HG03025 (cell line): Measurements from ENCODE around the gene MTHFR.

Experiments
- ATAC-seq: cut with Tn5 transposase; IDR thresholded peaks from one replicate; pipeline ENCODE4 v1.9.1; 2021; ENCODE audit warnings: mild to moderate bottlenecking, moderate library complexity; ENCODE audit not compliant: unreplicated experiment, low FRiP score

Gene MTHFR

DNA sequence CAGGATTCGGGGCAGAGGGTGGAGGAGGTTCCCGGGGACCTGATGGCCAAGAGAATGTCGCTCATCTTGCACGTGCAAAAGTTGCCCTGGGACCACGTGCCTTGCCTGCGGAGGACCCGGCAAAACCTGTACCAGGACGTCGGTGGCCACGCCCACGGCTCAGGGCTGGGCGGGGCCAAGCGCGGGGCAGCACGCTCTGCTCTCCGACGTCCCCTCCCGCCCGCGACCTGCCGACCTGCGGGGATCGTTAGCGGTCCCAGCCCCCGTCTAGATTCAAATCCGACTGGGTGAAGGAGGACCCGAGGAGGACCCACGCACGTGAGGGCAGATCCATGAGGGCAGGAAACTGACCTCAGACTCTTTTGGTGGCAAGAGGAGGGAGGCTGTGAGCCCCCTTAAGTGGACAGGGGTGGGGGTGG, 43.8 kb downstream of the MTHFR start, which contains the start of gene C1orf167:
C1orf167 (plus strand) TSS at position 206 of the 419 bp plus-strand sequence. CDS start 2,208 bp downstream, outside the sequence.
- ATAC-seq: no peak

DNA sequence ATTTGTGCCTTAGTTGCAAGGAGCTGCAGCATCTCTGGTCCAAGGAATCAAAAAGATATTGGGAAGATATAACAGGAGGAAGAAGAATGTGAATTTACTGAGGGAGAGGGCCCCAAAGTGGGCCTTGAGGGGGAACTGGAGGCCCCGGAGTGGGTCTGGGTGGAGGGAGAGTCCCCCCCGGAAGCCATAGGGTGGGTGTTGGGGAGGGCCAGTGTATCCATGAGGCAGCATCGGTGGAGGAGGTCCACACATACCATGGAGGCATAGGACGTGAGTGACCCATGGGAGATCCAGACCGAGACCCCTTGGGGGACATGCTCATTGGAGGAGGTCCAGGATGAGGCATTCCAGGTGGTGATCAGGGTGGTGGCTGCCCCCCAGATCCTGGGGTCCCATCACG, 44.5 kb downstream of the MTHFR start:
- ATAC-seq: no peak

DNA sequence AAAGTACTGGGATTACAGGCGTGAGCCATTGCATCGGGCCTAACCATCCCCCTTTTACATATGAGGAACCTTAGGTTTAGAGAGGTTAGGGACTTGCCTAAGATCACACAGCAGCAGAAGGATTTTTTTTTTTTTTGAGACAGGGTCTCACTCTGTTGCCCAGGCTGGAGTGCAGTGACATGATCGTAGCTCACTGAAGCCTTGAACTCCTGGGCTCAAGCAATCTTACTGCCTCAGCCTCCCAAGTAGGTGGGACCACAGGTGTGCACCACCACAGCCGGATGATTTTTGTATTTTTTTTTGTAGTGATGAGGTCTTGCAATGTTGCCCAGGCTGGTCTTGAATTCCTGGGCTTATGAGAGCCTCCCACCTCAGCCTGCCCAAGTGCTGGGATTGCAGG, 46.0 kb downstream of the MTHFR start:
- no peak for ATAC-seq

DNA sequence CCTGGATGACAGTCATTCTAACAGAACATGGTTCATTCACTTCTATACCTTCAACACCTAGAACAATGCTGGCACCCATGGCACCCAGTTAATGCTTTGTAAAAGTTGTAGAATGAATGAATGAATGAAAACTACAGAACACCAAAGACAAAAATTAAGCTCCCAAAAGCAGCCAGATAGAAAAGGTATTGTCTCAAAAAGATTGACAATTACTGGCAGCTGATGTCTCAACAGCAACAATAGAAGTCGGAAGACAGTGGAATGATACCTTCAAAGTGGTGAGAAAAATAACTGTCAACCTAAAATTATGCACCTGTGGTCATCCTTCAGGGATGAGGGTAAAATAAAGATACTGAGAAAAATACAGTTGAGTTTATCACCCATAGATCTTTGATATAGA, 48.7 kb downstream of the MTHFR start:
- ATAC-seq: no peak

DNA sequence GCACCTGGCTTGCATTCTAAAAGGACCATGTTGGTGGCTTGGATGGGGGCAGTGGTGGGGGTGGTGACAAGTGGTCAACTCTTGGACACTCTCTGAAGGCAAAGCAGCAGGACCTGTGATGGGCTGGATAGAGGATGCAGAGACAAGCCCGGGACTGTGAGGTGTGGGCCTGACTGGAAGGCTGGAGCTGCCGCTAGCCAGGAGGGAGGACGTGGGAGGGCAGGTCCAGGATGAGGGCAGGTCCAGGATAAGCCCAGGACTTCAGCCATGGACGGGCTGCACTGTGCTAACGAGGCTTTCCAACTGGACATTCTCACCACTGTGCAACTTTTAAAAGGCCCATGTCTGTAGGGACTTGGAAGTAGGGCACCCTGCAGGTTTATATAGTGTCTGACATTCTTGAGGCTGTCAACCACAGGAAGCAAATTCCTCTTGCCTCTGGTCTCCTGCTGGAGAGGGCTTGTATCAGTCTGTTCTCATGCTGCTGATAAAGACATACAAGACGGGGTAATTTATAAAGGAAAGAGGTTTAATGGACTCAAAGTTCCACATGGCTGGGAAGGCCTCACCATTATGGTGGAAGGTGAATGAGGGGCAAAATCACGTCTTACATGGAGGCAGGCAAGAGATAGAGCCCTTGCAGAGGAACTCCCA, 52.1 kb downstream of the MTHFR start:
- ATAC-seq: no peak

DNA sequence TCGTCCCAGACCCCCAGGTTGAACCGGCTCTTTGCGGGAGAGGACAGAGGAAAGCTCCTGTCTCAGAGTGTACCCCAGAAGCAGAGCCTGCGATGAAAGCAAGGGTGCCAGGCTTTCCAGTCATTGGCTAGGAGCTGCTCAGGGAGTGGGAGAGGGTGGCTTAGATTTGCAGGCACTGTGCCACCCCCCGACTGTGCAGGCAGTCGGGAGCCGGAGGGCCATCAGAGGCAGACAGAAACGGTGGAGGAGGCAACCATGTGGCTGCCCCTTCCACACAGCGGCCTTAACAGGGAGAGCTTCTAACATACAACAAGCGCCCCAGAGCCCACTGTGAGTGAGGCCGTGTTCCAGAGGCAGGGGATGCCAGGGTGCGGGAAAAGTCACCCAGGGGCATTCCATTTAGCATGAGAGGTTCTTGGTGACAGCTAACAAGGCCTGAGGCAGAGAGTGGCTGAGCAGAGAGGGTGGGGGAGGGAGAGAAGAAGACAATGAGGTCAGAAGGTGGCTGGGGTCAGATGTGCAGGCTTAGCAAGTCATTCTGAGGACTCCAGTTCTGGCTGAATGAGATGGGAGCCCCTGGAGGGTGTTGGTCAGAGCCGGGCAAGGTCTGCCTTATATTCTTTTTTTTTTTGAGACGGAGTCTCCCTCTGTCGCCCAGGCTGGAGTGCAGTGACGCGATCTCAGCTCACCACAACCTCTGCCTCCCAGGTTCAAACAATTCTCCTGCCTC, 53.2 kb downstream of the MTHFR start:
- no peak for ATAC-seq

DNA sequence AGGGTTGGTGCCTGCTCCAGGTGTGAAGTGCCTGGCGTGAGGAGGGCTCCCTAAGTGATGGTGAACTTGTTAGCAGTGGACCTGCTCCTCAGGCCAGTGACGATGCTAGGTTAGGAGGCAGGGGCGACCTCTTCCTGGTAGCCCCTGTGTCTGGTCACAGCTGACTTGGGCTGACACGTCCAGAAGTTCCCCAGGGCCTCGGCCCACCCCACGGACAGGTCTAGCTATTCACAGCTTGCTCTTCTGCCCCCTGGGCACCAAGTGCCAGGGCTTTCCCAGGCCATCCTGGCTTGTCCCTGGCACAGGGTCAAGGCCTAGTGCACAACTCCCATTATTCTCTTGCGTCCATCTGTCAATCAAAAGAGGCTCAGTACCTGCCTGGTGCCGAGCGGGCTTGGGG, 54.7 kb downstream of the MTHFR start:
- no peak for ATAC-seq

DNA sequence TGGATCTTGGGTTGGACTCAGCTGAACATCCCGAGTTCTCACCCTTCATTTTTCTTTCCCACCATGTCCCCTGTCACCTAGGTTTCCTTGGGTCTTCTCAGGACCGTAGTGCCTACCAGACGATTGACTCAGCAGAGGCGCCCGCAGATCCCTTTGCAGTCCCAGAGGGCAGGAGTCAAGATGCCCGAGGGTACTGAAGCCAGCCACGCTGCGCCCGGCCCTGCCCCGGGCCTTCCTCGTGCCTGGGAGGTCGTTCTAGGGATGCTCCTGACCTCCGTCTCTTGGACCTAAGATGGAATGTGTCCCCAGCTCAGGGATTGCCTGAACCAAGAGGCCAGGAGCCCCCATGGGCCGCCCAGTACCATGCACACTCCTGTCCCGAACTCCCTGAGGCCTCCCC, 55.8 kb downstream of the MTHFR start:
- no peak for ATAC-seq

DNA sequence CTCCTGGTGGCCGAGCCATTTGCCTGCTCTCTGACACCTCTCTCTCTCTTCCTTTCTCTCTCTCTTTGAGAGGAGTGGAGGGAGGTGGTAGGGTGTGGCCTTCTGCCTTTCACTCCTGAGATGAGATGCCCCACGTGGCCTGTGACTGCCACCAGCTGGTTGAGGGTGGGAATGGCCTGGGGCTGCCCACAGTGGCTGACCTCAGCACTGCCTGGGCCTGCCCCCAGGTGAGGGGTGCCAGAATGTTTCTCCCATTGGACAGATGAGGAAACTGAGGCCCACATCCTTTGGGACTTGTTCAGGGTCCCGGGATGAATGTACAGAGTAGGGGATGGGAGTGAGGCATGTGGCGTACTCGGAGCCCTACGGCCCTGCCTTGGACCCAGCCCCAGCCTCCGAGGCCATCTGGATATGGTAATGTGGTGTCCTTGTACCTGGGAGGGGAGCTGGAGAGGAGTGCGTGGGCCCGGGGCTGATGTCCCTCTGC, 56.5 kb downstream of the MTHFR start:
- ATAC-seq: no peak

DNA sequence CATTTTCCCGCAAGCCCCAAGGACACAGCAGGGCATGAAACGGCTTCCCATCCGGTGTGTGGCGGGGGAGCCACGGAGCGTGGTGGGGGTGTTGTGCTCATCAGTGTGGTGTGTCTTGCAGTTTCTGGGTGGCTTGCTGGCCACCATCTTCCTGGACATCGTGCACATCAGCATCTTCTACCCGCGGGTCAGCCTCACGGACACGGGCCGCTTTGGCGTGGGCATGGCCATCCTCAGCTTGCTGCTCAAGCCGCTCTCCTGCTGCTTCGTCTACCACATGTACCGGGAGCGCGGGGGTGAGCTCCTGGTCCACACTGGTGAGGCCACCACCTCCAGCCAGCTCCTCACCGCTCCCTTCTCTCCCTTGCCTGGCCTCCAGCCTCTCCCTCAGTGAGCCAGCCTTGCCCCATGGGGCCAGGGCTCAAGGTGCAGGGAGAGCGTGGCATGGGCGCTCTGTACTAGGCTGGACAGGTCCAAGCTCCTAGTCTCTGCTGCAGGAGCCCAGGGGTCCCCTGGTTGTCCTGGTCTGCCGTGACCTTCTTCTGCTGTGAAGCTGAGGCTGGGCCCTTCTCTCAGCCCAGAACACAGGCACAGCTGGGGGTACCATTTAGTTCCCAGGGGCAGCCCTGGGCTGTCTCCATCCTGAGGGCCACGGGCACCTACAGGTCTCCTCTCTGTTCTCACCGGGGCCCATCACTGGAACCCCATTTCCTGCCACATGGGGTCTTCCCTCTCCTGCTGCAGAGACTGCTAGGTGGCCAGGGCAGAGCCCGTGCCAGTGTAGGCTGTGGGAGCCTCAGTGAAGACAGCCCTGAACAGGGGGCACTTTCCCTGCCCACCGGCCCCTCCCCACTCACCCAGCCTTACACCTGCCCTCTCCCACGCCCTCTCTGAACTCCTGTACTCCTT, 57.2 kb downstream of the MTHFR start:
- no peak for ATAC-seq

DNA sequence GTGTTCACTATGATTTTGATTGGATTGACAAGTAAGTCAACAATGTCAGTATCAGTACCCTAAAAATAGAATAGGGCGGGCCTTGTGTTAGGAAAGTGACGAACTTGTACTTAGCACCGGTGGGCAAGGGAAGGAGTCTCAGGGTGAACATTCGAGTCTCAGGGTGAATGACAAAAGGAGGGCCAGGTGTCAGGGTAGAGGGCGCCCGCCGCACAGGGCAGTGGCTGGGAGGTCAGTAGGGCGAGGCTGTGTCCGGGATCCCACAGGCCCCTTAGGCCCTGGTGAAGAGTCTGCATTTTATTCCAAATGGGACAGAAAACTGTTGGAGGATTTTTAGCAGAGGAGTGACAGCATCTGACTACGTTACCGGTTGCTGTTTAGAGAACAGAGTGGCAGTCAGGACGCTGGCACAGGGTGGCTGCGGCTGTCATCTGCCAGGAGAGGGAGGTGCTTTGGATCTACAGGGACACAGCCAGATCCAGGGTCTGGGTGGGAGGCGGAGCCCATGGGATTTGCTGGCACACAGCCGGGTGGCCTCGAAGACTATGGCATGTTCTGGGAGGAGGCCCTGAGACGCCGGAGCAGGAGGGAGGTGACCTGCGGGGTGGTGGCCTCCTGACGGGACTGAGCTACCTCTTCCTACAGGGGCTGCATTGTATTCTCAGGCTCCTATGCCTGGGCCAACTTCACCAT, 58.8 kb downstream of the MTHFR start:
- no peak for ATAC-seq

DNA sequence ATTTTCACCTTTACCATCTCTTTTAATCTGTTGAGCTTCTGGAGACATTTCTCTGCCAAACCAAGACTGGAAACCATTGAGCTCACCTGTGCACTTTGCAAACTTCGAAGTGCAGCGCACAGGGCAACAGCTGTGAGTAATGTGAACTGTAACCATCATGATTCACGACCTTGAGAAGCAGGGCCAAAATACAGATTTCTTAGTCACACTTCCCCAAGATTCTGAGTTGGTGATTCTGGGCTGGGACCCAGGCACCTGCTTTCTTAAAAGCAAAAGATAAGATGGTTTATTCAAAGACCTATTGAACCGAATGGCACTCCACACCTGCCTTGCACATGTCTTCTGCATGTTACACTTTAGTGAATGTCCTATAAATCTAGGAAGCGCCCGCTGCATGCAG, 59.7 kb downstream of the MTHFR start:
- no peak for ATAC-seq

DNA sequence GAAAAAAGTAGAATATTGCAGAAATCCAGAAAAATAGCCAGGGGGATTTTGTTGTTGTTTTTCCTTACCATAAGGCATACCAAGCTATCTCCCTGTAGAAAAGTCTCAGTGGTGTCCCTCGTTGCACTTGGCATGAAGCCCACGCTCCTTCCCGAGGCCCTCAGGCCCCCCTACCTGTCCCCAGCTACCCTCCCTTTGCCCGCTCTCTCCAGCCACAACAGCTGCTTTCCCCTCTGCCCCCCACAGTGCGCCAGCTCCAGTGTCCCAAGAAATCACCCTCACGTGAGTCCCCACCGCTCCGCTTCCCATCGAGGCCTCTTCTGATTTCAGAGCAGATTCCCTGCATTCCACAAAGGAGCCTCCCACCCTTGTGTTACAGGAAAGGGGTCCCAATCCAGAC, 61.5 kb downstream of the MTHFR start:
- ATAC-seq: no peak

DNA sequence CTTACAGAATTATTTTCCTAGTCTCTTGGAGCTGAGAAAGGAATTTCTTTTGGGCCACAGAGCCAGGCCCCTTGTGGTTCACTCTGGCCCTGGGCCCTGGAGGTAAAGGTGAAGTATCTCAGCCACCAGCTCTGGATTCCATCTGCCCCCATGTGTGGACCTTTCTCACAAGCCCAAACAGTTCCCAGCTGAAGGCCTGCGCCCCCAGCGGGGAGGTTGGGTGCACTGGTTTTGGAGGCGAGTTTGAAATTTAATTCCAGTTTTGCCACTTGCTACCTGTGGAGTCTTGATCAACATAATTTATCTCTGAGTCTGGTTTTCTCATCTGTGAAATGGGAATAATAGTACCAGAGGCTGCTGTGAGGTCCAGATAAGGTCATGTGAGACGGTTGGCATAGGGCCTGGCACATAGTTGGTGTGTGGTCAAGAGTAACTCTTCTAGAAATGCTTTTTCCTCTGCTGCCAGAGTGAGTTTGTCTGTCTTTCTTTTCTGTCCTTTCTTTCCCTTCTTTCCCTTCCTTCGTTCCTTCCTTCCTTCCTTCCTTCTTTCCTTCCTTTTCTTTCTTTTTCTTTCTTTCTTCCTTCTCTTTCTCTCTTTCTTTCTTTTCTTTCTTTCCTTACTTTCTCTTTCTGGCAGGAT, 63.7 kb downstream of the MTHFR start:
- no peak for ATAC-seq

DNA sequence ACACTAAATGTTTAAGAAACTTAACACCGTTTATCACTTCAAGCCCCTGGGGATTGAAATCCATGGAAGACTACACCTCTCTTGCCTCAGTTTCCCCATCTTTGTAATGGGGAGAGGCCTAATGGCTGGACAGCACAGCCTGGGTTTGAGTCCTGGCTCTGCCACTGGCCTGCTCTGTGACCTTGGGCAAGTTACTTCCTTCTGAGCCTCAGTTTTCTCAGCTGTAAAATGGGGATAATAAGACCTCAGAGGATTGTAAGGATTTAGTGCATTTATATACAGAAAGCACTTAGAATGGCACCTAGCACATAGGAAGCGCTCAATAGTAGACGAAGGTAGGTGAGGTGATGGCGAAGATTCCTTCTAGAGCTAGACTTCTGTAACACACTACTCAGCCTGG, 64.3 kb downstream of the MTHFR start:
- no peak for ATAC-seq

DNA sequence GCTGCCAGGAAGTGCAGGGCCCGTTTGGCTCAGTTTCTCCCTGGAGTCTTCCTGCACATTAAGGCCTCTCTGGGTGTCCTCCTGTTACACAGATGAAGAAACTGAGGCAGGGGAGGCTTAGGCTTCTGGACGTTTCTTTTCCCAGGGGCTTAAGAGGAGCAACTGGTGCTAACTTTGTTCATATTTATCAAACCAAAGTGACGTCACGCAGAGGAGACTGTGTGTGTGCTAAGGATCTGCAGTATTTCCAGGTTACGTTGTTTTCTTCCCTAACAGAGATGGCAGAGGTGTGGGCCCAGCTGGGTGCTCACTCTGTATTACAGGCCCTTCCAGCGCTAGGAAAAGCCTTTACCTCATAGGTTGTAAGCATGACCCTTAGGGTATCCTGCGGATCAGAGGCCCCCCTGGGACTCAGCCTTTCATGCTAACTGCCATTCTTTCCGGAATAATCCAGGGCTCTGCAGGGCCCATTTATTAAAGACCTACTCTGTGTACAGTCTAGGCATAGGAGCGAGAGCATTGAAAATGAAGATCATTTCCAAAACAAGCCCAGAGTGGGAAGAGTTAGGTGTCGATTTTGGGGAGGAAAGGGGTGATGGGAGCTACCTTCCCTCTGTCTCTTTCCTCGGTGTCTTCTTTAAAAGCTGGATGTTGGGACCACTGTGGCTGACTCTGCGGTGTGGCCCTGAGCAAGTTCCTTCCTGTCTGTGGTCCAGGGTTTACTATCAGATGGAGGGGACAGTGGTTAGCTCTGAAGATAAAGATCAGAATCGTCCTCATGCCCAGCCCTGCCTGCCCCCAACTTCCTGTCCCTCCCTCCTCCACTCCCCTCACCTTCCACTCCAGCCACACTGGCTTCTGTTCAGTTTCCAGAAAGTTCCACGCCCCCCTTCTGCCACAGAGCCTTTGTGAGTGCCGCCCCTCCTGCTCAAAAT, 65.2 kb downstream of the MTHFR start:
- ATAC-seq: no peak

DNA sequence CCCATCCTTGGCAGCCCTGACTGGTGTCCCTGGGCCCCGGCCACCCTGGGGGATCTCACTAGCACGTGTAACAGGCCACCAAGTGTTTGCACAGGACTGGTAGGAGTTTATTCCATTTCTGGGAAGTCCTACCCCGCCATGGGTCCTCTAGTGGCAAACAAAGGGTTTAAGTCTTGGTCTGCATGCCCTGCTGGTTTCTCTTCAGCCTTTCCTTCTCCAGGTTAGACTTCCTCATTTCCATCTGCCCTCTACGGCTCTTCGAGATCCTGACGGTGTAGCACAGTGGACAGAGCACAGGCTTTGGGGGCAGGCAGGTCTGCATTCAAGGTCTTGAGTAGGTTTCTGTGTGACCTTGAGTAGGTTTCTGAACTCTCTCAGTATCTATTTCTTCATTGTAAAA, 67.0 kb downstream of the MTHFR start:
- ATAC-seq: no peak

DNA sequence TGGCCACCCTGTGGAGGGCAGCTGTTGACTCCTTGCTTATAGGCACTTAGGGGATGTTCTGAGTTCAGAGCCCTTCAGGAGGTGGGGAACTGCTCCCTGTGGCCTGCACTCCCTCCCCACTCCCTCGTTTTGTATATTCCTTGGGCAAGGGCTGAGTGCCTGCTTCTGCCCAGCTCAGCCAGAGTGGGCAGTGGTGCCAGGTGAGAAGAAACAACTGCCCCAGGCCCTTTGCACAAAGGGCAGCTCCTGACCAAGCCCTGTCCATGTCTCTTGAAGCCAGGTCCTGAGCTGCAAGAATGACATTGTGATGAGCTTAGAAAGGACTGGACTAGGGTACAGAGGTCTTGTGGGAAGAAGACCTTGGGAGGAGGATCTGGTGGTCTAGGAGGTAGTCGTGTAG, 67.7 kb downstream of the MTHFR start:
- no peak for ATAC-seq
